T-helper 2 cell treated with Interferon-gamma antibody and Interleukin-4, amounts not matched to agents 5 μg/mL and 100 μg/mL, for 36 hours (primary cell): Measurements from ENCODE around the gene TACSTD2.
A peak's percentile ranks its signal among the peaks of the same experiment; 100 is the strongest.
"Not testable (repeated sequence)": the region's sequence is repeated elsewhere in the genome, so short reads cannot be mapped to it uniquely, and the experiment has no call there.

Source experiments
- DNase-seq: peaks from one replicate; pipeline ENCODE4 v3.0.0; 2021; ENCODE audit warnings: low spot score
- H3K27ac Mint-ChIP-seq: one replicate; pipeline ENCODE4 v1.8.0; 2021; ENCODE audit warnings: mild to moderate bottlenecking, mixed read lengths
- H3K27me3 Mint-ChIP-seq: one replicate; pipeline ENCODE4 v1.8.0; 2021; ENCODE audit warnings: low read depth, mixed read lengths
- H3K36me3 Mint-ChIP-seq: one replicate; pipeline ENCODE4 v1.8.0; 2021; ENCODE audit warnings: low read depth, mixed read lengths
- H3K4me1 Mint-ChIP-seq: one replicate; pipeline ENCODE4 v1.8.0; 2021; ENCODE audit warnings: low read depth, mixed read lengths
- H3K4me3 Mint-ChIP-seq: one replicate; pipeline ENCODE4 v1.8.0; 2022; ENCODE audit warnings: mild to moderate bottlenecking, moderate library complexity, mixed read lengths
- H3K9me3 Mint-ChIP-seq: one replicate; pipeline ENCODE4 v1.8.0; 2021; ENCODE audit warnings: mixed read lengths

TACSTD2 gene

GRCh38 chr1:58576727-58577653, at the start of gene TACSTD2:
TSS of gene TACSTD2 (minus strand) at chr1:58577252. CDS start at chr1:58577156, 96 bp downstream.
- Mint-ChIP-seq H3K27ac (no peak within 1 kb of the TSS), H3K27me3 (peaks cover 72% of the 10 kb centered on the region), H3K36me3 (no peaks in the 10 kb centered on the region), H3K4me1 (peaks cover 31% of the 10 kb centered on the region), H3K9me3 (no peaks in the 10 kb centered on the region), H3K4me3 (peak within 1 kb of the TSS; percentile 81)
- no peak for DNase-seq

- DNase-seq = no peak
- no peak overlapping the region for H3K27ac Mint-ChIP-seq
- H3K9me3 Mint-ChIP-seq = no peaks in the 10 kb centered on the region
- no peaks in the 10 kb centered on the region for H3K36me3 Mint-ChIP-seq
- no peaks in the 10 kb centered on the region for H3K4me1 Mint-ChIP-seq
- H3K4me3 Mint-ChIP-seq = no peak overlapping the region
- peaks cover 8% of the 10 kb centered on the region for H3K27me3 Mint-ChIP-seq
Observed at GRCh38 chr1:58626293-58626692, 49.2 kb upstream of the TACSTD2 start.

- H3K27ac Mint-ChIP-seq, H3K4me1 Mint-ChIP-seq, H3K36me3 Mint-ChIP-seq, H3K9me3 Mint-ChIP-seq, H3K4me3 Mint-ChIP-seq, H3K27me3 Mint-ChIP-seq, DNase-seq: not testable (repeated sequence)
Observed at GRCh38 chr1:58623259-58623658, 46.2 kb upstream of the TACSTD2 start.

GRCh38 chr1:58622571-58622970, 45.5 kb upstream of the TACSTD2 start:
- H3K9me3 Mint-ChIP-seq = no peaks in the 10 kb centered on the region
- H3K36me3 Mint-ChIP-seq = no peaks in the 10 kb centered on the region

GRCh38 chr1:58621391-58621790, 44.3 kb upstream of the TACSTD2 start:
- H3K27ac Mint-ChIP-seq = no peak overlapping the region
- H3K4me3 Mint-ChIP-seq = no peak overlapping the region
- peaks cover 9% of the 10 kb centered on the region for H3K27me3 Mint-ChIP-seq
- no peak for DNase-seq
- no peaks in the 10 kb centered on the region for H3K36me3 Mint-ChIP-seq
- no peaks in the 10 kb centered on the region for H3K9me3 Mint-ChIP-seq
- peaks cover 3% of the 10 kb centered on the region for H3K4me1 Mint-ChIP-seq

More at GRCh38 chr1:58622571-58622970, 45.5 kb upstream of the TACSTD2 start:
- no peak overlapping the region for H3K4me3 Mint-ChIP-seq
- H3K4me1 Mint-ChIP-seq = peaks cover 3% of the 10 kb centered on the region
- peaks cover 5% of the 10 kb centered on the region for H3K27me3 Mint-ChIP-seq
- H3K27ac Mint-ChIP-seq = no peak overlapping the region
- no peak for DNase-seq

- Mint-ChIP-seq H3K4me1 (peaks cover 3% of the 10 kb centered on the region), H3K27me3 (peaks cover 12% of the 10 kb centered on the region), H3K36me3 (no peaks in the 10 kb centered on the region), H3K9me3 (no peaks in the 10 kb centered on the region), H3K4me3 (no peak overlapping the region), H3K27ac (no peak overlapping the region)
- no peak for DNase-seq
Observed at GRCh38 chr1:58620926-58621325, 43.9 kb upstream of the TACSTD2 start.

GRCh38 chr1:58620259-58620658, 43.2 kb upstream of the TACSTD2 start:
- Mint-ChIP-seq H3K27ac (no peak overlapping the region), H3K4me3 (no peak overlapping the region), H3K4me1 (peaks cover 3% of the 10 kb centered on the region), H3K9me3 (no peaks in the 10 kb centered on the region), H3K36me3 (no peaks in the 10 kb centered on the region), H3K27me3 (peaks cover 15% of the 10 kb centered on the region)
- DNase-seq = no peak

- peaks cover 16% of the 10 kb centered on the region for H3K27me3 Mint-ChIP-seq
- no peak overlapping the region for H3K27ac Mint-ChIP-seq
- H3K4me3 Mint-ChIP-seq = no peak overlapping the region
- H3K36me3 Mint-ChIP-seq = no peaks in the 10 kb centered on the region
- peaks cover 3% of the 10 kb centered on the region for H3K4me1 Mint-ChIP-seq
- H3K9me3 Mint-ChIP-seq = no peaks in the 10 kb centered on the region
- no peak for DNase-seq
Observed at GRCh38 chr1:58619286-58620054, 42.4 kb upstream of the TACSTD2 start.

GRCh38 chr1:58618303-58618702, 41.3 kb upstream of the TACSTD2 start:
- H3K9me3 Mint-ChIP-seq = no peaks in the 10 kb centered on the region
- peaks cover 3% of the 10 kb centered on the region for H3K4me1 Mint-ChIP-seq
- no peaks in the 10 kb centered on the region for H3K36me3 Mint-ChIP-seq
- no peak overlapping the region for H3K4me3 Mint-ChIP-seq
- no peak for DNase-seq
- peaks cover 18% of the 10 kb centered on the region for H3K27me3 Mint-ChIP-seq
- no peak overlapping the region for H3K27ac Mint-ChIP-seq

- no peak overlapping the region for H3K27ac Mint-ChIP-seq
- no peak overlapping the region for H3K4me3 Mint-ChIP-seq
- H3K9me3 Mint-ChIP-seq = no peaks in the 10 kb centered on the region
- no peaks in the 10 kb centered on the region for H3K4me1 Mint-ChIP-seq
- H3K36me3 Mint-ChIP-seq = no peaks in the 10 kb centered on the region
- H3K27me3 Mint-ChIP-seq = peaks cover 26% of the 10 kb centered on the region
- no peak for DNase-seq
Observed at GRCh38 chr1:58611861-58612385, 34.9 kb upstream of the TACSTD2 start.

- DNase-seq = no peak
- Mint-ChIP-seq H3K27me3 (peaks cover 31% of the 10 kb centered on the region), H3K4me1 (no peaks in the 10 kb centered on the region), H3K27ac (no peak overlapping the region), H3K9me3 (peaks cover 14% of the 10 kb centered on the region), H3K4me3 (no peak overlapping the region), H3K36me3 (no peaks in the 10 kb centered on the region)
Observed at GRCh38 chr1:58608945-58609344, 31.9 kb upstream of the TACSTD2 start.

GRCh38 chr1:58608297-58608696, 31.2 kb upstream of the TACSTD2 start:
- no peak for DNase-seq
- peaks cover 34% of the 10 kb centered on the region for H3K27me3 Mint-ChIP-seq

GRCh38 chr1:58607391-58607790, 30.3 kb upstream of the TACSTD2 start:
- Mint-ChIP-seq H3K9me3 (peaks cover 17% of the 10 kb centered on the region), H3K4me1 (no peaks in the 10 kb centered on the region)

More at GRCh38 chr1:58608297-58608696, 31.2 kb upstream of the TACSTD2 start:
- Mint-ChIP-seq H3K36me3 (no peaks in the 10 kb centered on the region), H3K4me3 (no peak overlapping the region), H3K4me1 (no peaks in the 10 kb centered on the region), H3K9me3 (peaks cover 17% of the 10 kb centered on the region), H3K27ac (no peak overlapping the region)

GRCh38 chr1:58601921-58602320, 24.9 kb upstream of the TACSTD2 start:
- DNase-seq, H3K4me3 Mint-ChIP-seq, H3K36me3 Mint-ChIP-seq, H3K4me1 Mint-ChIP-seq, H3K27ac Mint-ChIP-seq: not testable (repeated sequence)
- Mint-ChIP-seq H3K9me3 (peaks cover 17% of the 10 kb centered on the region), H3K27me3 (peaks cover 60% of the 10 kb centered on the region)

More at GRCh38 chr1:58607391-58607790, 30.3 kb upstream of the TACSTD2 start:
- Mint-ChIP-seq H3K4me3 (no peak overlapping the region), H3K27ac (no peak overlapping the region), H3K36me3 (no peaks in the 10 kb centered on the region), H3K27me3 (peaks cover 39% of the 10 kb centered on the region)
- DNase-seq = no peak
